Adrenal gland (tissue), 5 donors: ENCODE results near the gene SERPINE1.

Source experiments
- CTCF ChIP-seq, 6 experiments: fragments of 450-650 bp in 4 of 6; fragments of 200-600 bp in 2 of 6; sonication (generic) in 1 of 6; IDR thresholded peaks; 1 replicate in 5 of 6; 2 replicates in 1 of 6; pipeline versions ENCODE4 v1.5.1 to v1.8.0; 2016 to 2021; ENCODE audit warnings: antibody characterized with exemption in 6 of 6, mild to moderate bottlenecking in 2 of 6, moderate library complexity in 1 of 6
- POLR2A ChIP-seq, 2 donors: fragments of 450-650 bp; IDR thresholded peaks; one replicate each; pipeline ENCODE4 v1.6.1; 2017; ENCODE audit warnings: antibody characterized with exemption in 2 of 2, mild to moderate bottlenecking in 2 of 2, moderate library complexity in 1 of 2
- donor health status: DM: no; HTN: no; CAD: no.

- TF ChIP-seq CTCF (IDR thresholded peaks at IDR 0.05), result no peak
- no peak for TF ChIP-seq POLR2A (IDR thresholded peaks at IDR 0.05)
Observed at GRCh38 chr7:101118856-101119255, 8.0 kb upstream of the SERPINE1 start.
